ENCODE measurements around the gene ARL6IP5. TPM values are rescaled to one million over a fixed set of nuclear protein-coding genes. Genes with fewer than 3 reads are reported as not detected.

ARL6IP5 gene, protein sequence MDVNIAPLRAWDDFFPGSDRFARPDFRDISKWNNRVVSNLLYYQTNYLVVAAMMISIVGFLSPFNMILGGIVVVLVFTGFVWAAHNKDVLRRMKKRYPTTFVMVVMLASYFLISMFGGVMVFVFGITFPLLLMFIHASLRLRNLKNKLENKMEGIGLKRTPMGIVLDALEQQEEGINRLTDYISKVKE
- total RNA-seq (2022; extraction: Qiagen RNA extraction) = 83.2 to 107 TPM (median 83.8 TPM) in 5 replicates

GRCh38 chr3:69084326-69085167 is at the start of gene ARL6IP5:
Gene ARL6IP5 (plus strand): TSS chr3:69084937. CDS start chr3:69085048, 111 bp downstream.

DNA sequence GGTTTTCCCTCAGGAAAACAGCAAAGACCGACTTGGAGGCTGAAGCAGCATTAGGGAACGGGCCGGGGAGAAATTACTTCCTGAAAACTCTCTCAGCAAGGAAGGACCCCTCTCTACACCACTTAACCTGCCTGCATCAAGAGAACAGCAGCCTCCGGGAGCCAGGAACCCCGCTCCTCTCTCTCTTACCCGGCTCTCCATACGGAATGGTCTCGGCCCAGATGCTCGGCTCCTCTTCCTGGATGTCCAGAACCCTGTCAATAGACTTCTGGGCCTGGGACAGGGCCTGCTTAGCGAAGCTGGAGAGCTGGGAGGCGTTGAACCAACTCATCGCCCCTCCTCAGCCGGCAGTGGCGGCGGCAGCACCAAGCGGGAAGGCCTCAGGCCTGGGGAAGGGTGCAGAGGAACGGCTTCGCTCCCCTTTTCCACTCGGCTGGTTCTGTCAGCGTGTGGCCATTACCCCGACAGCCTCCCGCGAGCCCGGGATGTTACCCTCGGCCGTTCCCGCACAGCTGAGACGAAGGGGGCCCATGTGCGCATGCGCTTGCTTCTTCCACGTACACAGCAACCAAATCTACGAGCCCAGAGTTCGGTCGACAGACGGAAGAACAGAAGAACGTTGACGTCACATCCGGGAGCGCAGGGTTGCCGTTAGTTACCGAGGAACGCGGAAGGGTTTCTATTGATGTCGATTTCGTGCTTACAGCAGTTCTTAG is 32.8 kb upstream of the ARL6IP5 start, which contains the start of gene TMF1:
Gene TMF1 (minus strand): TSS at position 578 of the 716 bp plus-strand sequence. CDS start 247 bp downstream, at position 331.

GRCh38 chr3:69080233-69080920 is 4.4 kb upstream of the ARL6IP5 start, which contains the start of gene UBA3:
Gene UBA3 (minus strand): TSS chr3:69080365. CDS start chr3:69080353, 12 bp downstream.

DNA sequence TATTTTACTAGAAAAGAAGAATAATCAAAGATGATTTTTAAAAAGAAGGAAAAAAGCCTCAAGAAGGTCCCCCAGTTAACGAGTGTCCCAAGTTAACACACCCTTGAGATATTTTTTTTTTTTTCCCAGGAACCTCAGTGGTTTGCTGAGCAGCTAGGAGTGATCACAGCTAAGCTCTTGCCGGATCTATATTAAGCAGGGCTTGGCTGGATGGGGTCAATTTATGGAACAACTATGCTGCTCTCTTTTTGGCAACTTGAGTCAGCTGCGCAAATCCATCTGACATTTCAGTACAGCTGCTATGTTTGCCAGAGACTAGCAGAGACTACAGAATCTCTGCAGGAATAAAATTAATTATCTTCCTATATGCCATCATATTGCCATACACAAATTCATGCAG is 37.7 kb downstream of the ARL6IP5 start, which contains the start of gene LMOD3:
Gene LMOD3 (minus strand): TSS at position 193 of the 400 bp plus-strand sequence. CDS start 209 bp downstream, outside the sequence.

Other genes starting within 250 kb of the ARL6IP5 start
- gene TAFA4, start 152.4 kb upstream of the ARL6IP5 start, total RNA-seq (2022; extraction: Qiagen RNA extraction) = not detected in 5 replicates
- gene EOGT, start 71.3 kb upstream of the ARL6IP5 start, total RNA-seq (2022; extraction: Qiagen RNA extraction) = 8.5 to 12.6 TPM (median 10.2 TPM) in 5 replicates
- gene TMF1, start 32.6 kb upstream of the ARL6IP5 start, total RNA-seq (2022; extraction: Qiagen RNA extraction) = 10.9 to 17.6 TPM (median 15.1 TPM) in 5 replicates
- gene UBA3, start 4.6 kb upstream of the ARL6IP5 start, total RNA-seq (2022; extraction: Qiagen RNA extraction) = 21.1 to 31.4 TPM (median 24.1 TPM) in 5 replicates
- not detected in 5 replicates for gene LMOD3, start 37.7 kb downstream of the ARL6IP5 start, total RNA-seq (2022; extraction: Qiagen RNA extraction)